PFSK-1 (cell line): ENCODE measurements around the gene PDE4B.

Experiments used
- REST ChIP-seq, 2 experiments: IDR thresholded peaks; 2 replicates each; pipeline versions ENCODE4 v1.6.1 to v1.8.0; 2011 to 2012; ENCODE audit warnings: low read depth in 2 of 2, low read length in 2 of 2, control low read depth in 1 of 2, inconsistent platforms in 1 of 2, mild to moderate bottlenecking in 1 of 2, moderate library complexity in 1 of 2; ENCODE audit not compliant: insufficient read depth in 1 of 2
- SIN3A ChIP-seq: IDR thresholded peaks from 2 replicates; pipeline ENCODE4 v1.6.1; 2012; ENCODE audit warnings: mild to moderate bottlenecking, low read length, moderate library complexity, borderline replicate concordance; ENCODE audit not compliant: insufficient read depth
- TAF1 ChIP-seq: IDR thresholded peaks from 2 replicates; pipeline ENCODE4 v1.6.1; 2012; ENCODE audit warnings: low read length, control low read depth, borderline replicate concordance; ENCODE audit not compliant: insufficient read depth

GRCh38 chr1:65791396-65791795, 1.3 kb upstream of the PDE4B start:
- TF ChIP-seq TAF1 (no peak), SIN3A (no peak), REST (IDR thresholded peaks at IDR 0.05; ENCODE audit: insufficient read depth in 1 of 2, low read depth in 2 of 2, low read length in 2 of 2) (no peak)
